ENCODE results near the gene BCL6B.

GRCh38 chr17:7010523-7010922 lies 12.3 kb upstream of the BCL6B start:
- no peak for TF ChIP-seq CTCF (conservative IDR thresholded peaks at IDR 0.05; ENCODE audit: low read depth, low read length)
- no peak for TF ChIP-seq EZH2 (IDR thresholded peaks at IDR 0.05; ENCODE audit: borderline replicate concordance, low read depth, low read length, poor library complexity, severe bottlenecking)

Measured in A673 (cell line).